Neural progenitor cell (in vitro differentiated cells): ENCODE data around the gene CACYBP. TPM values are rescaled to one million over a fixed set of nuclear protein-coding genes. Genes with fewer than 3 reads are reported as not detected.

ENCODE experiments used
- DNase-seq: peaks from one replicate; pipeline ENCODE4 v3.0.0-alpha.2; 2016; ENCODE audit warnings: low spot score
- H2AFZ ChIP-seq: fragments of 200-600 bp; sonication (generic); replicated peaks from 2 replicates; pipeline ENCODE4 v1.6.1; 2016; ENCODE audit warnings: antibody characterized with exemption
- H3F3A ChIP-seq: fragments of 200-600 bp; sonication (generic); 2 replicates; pipeline ENCODE4 v1.6.1; 2016; ENCODE audit warnings: antibody characterized with exemption, low read depth
- H3K27ac ChIP-seq: fragments of 200-600 bp; sonication (generic); 2 replicates; pipeline ENCODE4 v1.5.1; 2016; ENCODE audit warnings: mild to moderate bottlenecking
- H3K27me3 ChIP-seq: fragments of 200-600 bp; sonication (generic); 2 replicates; pipeline ENCODE4 v1.6.1; 2016; ENCODE audit warnings: mild to moderate bottlenecking, moderate library complexity
- H3K36me3 ChIP-seq: fragments of 200-600 bp; sonication (generic); 2 replicates; pipeline ENCODE4 v1.5.1; 2016
- H3K4me1 ChIP-seq: fragments of 200-600 bp; sonication (generic); 2 replicates; pipeline ENCODE4 v1.6.1; 2016; ENCODE audit warnings: mixed run types
- H3K4me2 ChIP-seq: fragments of 200-600 bp; sonication (generic); 2 replicates; pipeline ENCODE4 v1.6.1; 2016
- H3K4me3 ChIP-seq: fragments of 200-600 bp; sonication (generic); 2 replicates; pipeline ENCODE4 v1.5.1; 2016
- H3K79me2 ChIP-seq: fragments of 200-600 bp; sonication (generic); 2 replicates; pipeline ENCODE4 v1.6.1; 2016; ENCODE audit warnings: low read depth
- H3K9ac ChIP-seq: fragments of 200-600 bp; sonication (generic); 2 replicates; pipeline ENCODE4 v1.6.1; 2016
- H3K9me3 ChIP-seq: fragments of 200-600 bp; sonication (generic); 2 replicates; pipeline ENCODE4 v1.5.1; 2016; ENCODE audit warnings: low read depth
- H4K20me1 ChIP-seq: fragments of 200-600 bp; sonication (generic); 2 replicates; pipeline ENCODE4 v1.6.1; 2016; ENCODE audit warnings: low read depth
- H3K27ac Mint-ChIP-seq: 3 replicates; pipeline ENCODE4 v1.8.0; 2021; ENCODE audit warnings: mixed read lengths
- H3K27me3 Mint-ChIP-seq: 2 replicates; pipeline ENCODE4 v1.8.0; 2022; ENCODE audit warnings: low read depth, mild to moderate bottlenecking, inconsistent platforms, moderate library complexity, mixed read lengths; ENCODE audit not compliant: insufficient read depth
- H3K36me3 Mint-ChIP-seq: 3 replicates; pipeline ENCODE4 v1.8.0; 2021; ENCODE audit warnings: mixed read lengths
- H3K4me1 Mint-ChIP-seq: 3 replicates; pipeline ENCODE4 v1.8.0; 2021; ENCODE audit warnings: mixed read lengths
- H3K4me3 Mint-ChIP-seq: 3 replicates; pipeline ENCODE4 v1.8.0; 2021; ENCODE audit warnings: mild to moderate bottlenecking, moderate library complexity, mixed read lengths
- H3K9me3 Mint-ChIP-seq: 3 replicates; pipeline ENCODE4 v1.8.0; 2020; ENCODE audit warnings: mixed read lengths
- CTCF ChIP-seq: fragments of 200-600 bp; sonication (generic); IDR thresholded peaks from 2 replicates; pipeline ENCODE4 v1.5.1; 2017; ENCODE audit warnings: antibody characterized with exemption, mild to moderate bottlenecking
- EZH2 ChIP-seq: fragments of 200-600 bp; sonication (generic); IDR thresholded peaks from 2 replicates; pipeline ENCODE4 v1.6.1; 2017; ENCODE audit warnings: antibody characterized with exemption, mild to moderate bottlenecking, moderate library complexity
- EZH2phosphoT487 ChIP-seq: fragments of 200-600 bp; sonication (generic); IDR thresholded peaks from 2 replicates; pipeline ENCODE4 v1.6.1; 2017; ENCODE audit warnings: antibody characterized with exemption
- small RNA-seq: library from RNA; depleted of rRNA; stranded (forward); fragments of <200 nt; gene quantifications from one replicate; pipeline ENCODE3, GENCODE V24; 2015
- total RNA-seq: library from RNA; depleted of rRNA; stranded (reverse); fragments of >200 nt; gene quantifications from 2 replicates; pipeline ENCODE4 v1.2.3, GENCODE V29; 2015; ENCODE audit warnings: low replicate concordance

Gene CACYBP
- total RNA-seq, 1 donor from 2014 or later = 166 TPM

- H3K27ac ChIP-seq = no peak overlapping the region
- H3K9me3 Mint-ChIP-seq = peaks cover 2% of the 10 kb centered on the region
- TF ChIP-seq EZH2phosphoT487 = no peak
- no peak for TF ChIP-seq CTCF
- TF ChIP-seq EZH2 = no peak
- H3K4me2 ChIP-seq = no peak overlapping the region
- no peak overlapping the region for H3K9ac ChIP-seq
- no peaks in the 10 kb centered on the region for H3K36me3 ChIP-seq
- H3K79me2 ChIP-seq = no peaks in the 10 kb centered on the region
- H3K4me3 ChIP-seq = no peak overlapping the region
- DNase-seq = no peak
- no peaks in the 10 kb centered on the region for H3K4me1 ChIP-seq
- H3K27me3 Mint-ChIP-seq = peaks cover 5% of the 10 kb centered on the region
- H3K4me3 Mint-ChIP-seq = no peak overlapping the region
- H3K27ac Mint-ChIP-seq = no peak overlapping the region
- no peak overlapping the region for H2AFZ ChIP-seq
- H3K27me3 ChIP-seq = no peaks in the 10 kb centered on the region
- no peaks in the 10 kb centered on the region for H3K4me1 Mint-ChIP-seq
- no peaks in the 10 kb centered on the region for H4K20me1 ChIP-seq
- H3K36me3 Mint-ChIP-seq = no peaks in the 10 kb centered on the region
- no peaks in the 10 kb centered on the region for H3K9me3 ChIP-seq
- H3F3A ChIP-seq = no peaks in the 10 kb centered on the region
Measured at GRCh38 chr1:175054736-175055135, 55.0 kb downstream of the CACYBP start.

Small RNAs within 50 kb of the gene (small RNA-seq; reads per million reads assigned to genes)
- gene RF00019 = not detected
- gene RNU6-307P = not detected

Other genes with a start within 250 kb of the CACYBP start
- gene MRPS14, start 23.5 kb downstream of the CACYBP start, total RNA-seq = 31.3 and 35.1 TPM in 2 replicates
- not detected in 2 replicates for gene TNN, start 67.9 kb downstream of the CACYBP start, total RNA-seq
- 0.15 TPM in 1 of 2 replicates, not detected in the other for gene KIAA0040, start 192.8 kb downstream of the CACYBP start, total RNA-seq